ENCODE data around the gene PTK6. TPM values are rescaled to one million over a fixed set of nuclear protein-coding genes. Genes with fewer than 3 reads are reported as not detected.

PTK6 gene
- total and polyA plus RNA-seq, 2 of the 13 experiments (the other 11 are each of a cell fraction or from before 2014, with no cell fraction given) = 0.08 TPM; not detected in 1

GRCh38 chr20:63520934-63521601 lies 16.1 kb downstream of the PTK6 start (continued):
- TF ChIP-seq AHDC1 (CRISPR knock-in tag; IDR thresholded peaks at IDR 0.05; ENCODE audit: borderline replicate concordance) = no peak
- peak; percentile 50; the same call in 1 of the 2 replicates for TF ChIP-seq RXRA (CRISPR knock-in tag; IDR thresholded peaks at IDR 0.05)
- TF ChIP-seq SKI (IDR thresholded peaks at IDR 0.05; ENCODE audit: partially characterized antibody) = no peak
- TF ChIP-seq BRD4 (CRISPR knock-in tag; IDR thresholded peaks at IDR 0.05) = no peak
- 0 out of 2 replicates have a peak, but pooled peaks have one; percentile 35 for TF ChIP-seq ARID4A (CRISPR knock-in tag; IDR thresholded peaks at IDR 0.05; ENCODE audit: borderline replicate concordance)
- no peak for TF ChIP-seq CHD2 (IDR thresholded peaks at IDR 0.05; ENCODE audit: low read depth, low read length)
- TF ChIP-seq HNF1A (IDR thresholded peaks at IDR 0.05; ENCODE audit: low read depth) = no peak
- no peak for TF ChIP-seq HNF1A (CRISPR knock-in tag; IDR thresholded peaks at IDR 0.05; ENCODE audit: borderline replicate concordance)
- TF ChIP-seq FUBP1 (CRISPR knock-in tag; IDR thresholded peaks at IDR 0.05; ENCODE audit: borderline replicate concordance) = no peak
- TF ChIP-seq TBX2 (CRISPR knock-in tag; IDR thresholded peaks at IDR 0.05; ENCODE audit: borderline replicate concordance) = no peak

Measured in HepG2 (cell line).